PC-9 (cell line): Measurements from ENCODE around the gene USH2A. TPM values are rescaled to one million over a fixed set of nuclear protein-coding genes. Genes with fewer than 3 reads are reported as not detected.

Source experiments
- BruUV-seq: library from RNA; stranded (reverse); fragments of 400-500 nt; replicated peaks from 2 replicates; lab custom pipeline; 2021; lab: Mats Ljungman, UMichigan
- CTCF ChIA-PET: fragments of 300-600 bp; sonication (Branson Sonifier 250); formaldehyde crosslinking; loops from one replicate; lab custom pipeline; 2022; ENCODE audit warnings: antibody characterized with exemption; lab: Charles Lee
- POLR2A ChIA-PET: fragments of 300-600 bp; sonication (Branson Sonifier 250); formaldehyde crosslinking; loops from one replicate; lab custom pipeline; 2022; ENCODE audit warnings: antibody characterized with exemption; ENCODE audit not compliant: unreplicated experiment; lab: Charles Lee
- DNase-seq, 2 experiments: peaks; one replicate each; pipeline versions ENCODE4 v3.0.0 to v3.0.0-alpha.2; 2015 to 2022; ENCODE audit warnings: mixed read lengths in 1 of 2
- H2AFZ ChIP-seq: fragments of 200-600 bp; sonication (generic); 2 replicates; pipeline ENCODE4 v1.8.1; 2017; ENCODE audit warnings: antibody characterized with exemption
- H3F3A ChIP-seq: fragments of 200-600 bp; sonication (generic); 2 replicates; pipeline ENCODE4 v1.8.1; 2017; ENCODE audit warnings: antibody characterized with exemption, mild to moderate bottlenecking, low read depth; ENCODE audit not compliant: insufficient read depth
- H3K27ac ChIP-seq: fragments of 200-600 bp; sonication (generic); 2 replicates; pipeline ENCODE4 v1.6.1; 2016; ENCODE audit warnings: mixed run types
- H3K27me3 ChIP-seq: fragments of 200-600 bp; sonication (generic); 2 replicates; pipeline ENCODE4 v1.6.1; 2016; ENCODE audit warnings: low read depth, mixed run types; ENCODE audit not compliant: insufficient read depth
- H3K36me3 ChIP-seq: fragments of 200-600 bp; sonication (generic); 2 replicates; pipeline ENCODE4 v1.6.1; 2016; ENCODE audit warnings: low read depth, mixed run types
- H3K4me1 ChIP-seq: fragments of 200-600 bp; sonication (generic); replicated peaks from 2 replicates; pipeline ENCODE4 v1.6.1; 2016; ENCODE audit warnings: mixed run types; ENCODE audit not compliant: insufficient read depth
- H3K4me2 ChIP-seq: fragments of 200-600 bp; sonication (generic); 2 replicates; pipeline ENCODE4 v1.6.1; 2017; ENCODE audit warnings: mixed run types
- H3K4me3 ChIP-seq: fragments of 200-600 bp; sonication (generic); 2 replicates; pipeline ENCODE4 v1.6.1; 2016; ENCODE audit warnings: mixed run types
- H3K79me2 ChIP-seq: fragments of 200-600 bp; sonication (generic); 2 replicates; pipeline ENCODE4 v1.6.1; 2017; ENCODE audit warnings: low read depth, mixed run types
- H3K9me2 ChIP-seq: fragments of 200-600 bp; sonication (generic); 2 replicates; pipeline ENCODE4 v1.8.1; 2017; ENCODE audit warnings: mild to moderate bottlenecking; ENCODE audit not compliant: insufficient read depth
- H3K9me3 ChIP-seq: fragments of 200-600 bp; sonication (generic); 2 replicates; pipeline ENCODE4 v1.8.1; 2016; ENCODE audit warnings: low read depth; ENCODE audit not compliant: insufficient read depth
- H4K20me1 ChIP-seq: fragments of 200-600 bp; sonication (generic); 2 replicates; pipeline ENCODE4 v1.8.1; 2017; ENCODE audit not compliant: insufficient read depth
- EZH2 ChIP-seq: fragments of 200-600 bp; sonication (generic); IDR thresholded peaks from 2 replicates; pipeline ENCODE4 v1.8.0; 2017; ENCODE audit warnings: antibody characterized with exemption, low read depth
- intact Hi-C: fragments of 100-400 bp; cut with micrococcal nuclease; formaldehyde crosslinking; loops from one replicate; pipeline ENCODE4 v1.10.0; 2022; ENCODE audit not compliant: unreplicated experiment
- total RNA-seq: library from RNA; stranded (reverse); gene quantifications from 2 replicates; pipeline ENCODE4 v1.2.3, GENCODE V29; 2021
- TF ChIP-seq, protein P1 (sequence below): fragments of 200-600 bp; sonication (generic); conservative IDR thresholded peaks from 2 replicates; pipeline ENCODE4 v1.6.1; 2017; ENCODE audit warnings: mixed run types, antibody characterized with exemption, mild to moderate bottlenecking, moderate library complexity

The USH2A gene
- total RNA-seq, 1 experiment from 2014 or later, result not detected

DNA sequence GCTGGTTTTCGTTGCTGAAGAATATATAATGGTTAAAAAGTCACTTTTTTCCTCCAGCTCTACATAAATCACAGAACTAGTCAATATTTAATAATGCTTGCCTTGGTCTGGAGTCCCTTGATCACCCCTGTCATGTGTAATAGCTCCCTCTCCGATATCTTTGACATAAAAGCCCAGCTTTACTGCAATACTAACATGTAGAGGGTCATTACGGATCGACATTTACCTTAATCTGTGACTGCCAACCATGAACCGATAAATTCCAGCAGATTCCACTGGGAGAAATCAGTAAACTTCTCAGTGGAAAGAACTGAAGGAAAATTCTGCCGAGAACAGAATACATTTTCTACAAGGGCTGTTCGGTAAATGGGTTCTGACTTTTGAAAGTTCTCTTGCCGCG lies 459.6 kb downstream of the USH2A start:
- Histone ChIP-seq H3K4me1 (no peaks in the 10 kb centered on the region), H3K9me3 (no peaks in the 10 kb centered on the region), H3K79me2 (no peaks in the 10 kb centered on the region), H3K36me3 (no peaks in the 10 kb centered on the region), H3K27ac (no peak overlapping the region), H3K27me3 (no peaks in the 10 kb centered on the region), H3K4me2 (no peak overlapping the region), H3K4me3 (no peak overlapping the region), H2AFZ (peak overlapping the region; percentile 62; the same call in 1 of the 2 replicates), H3F3A (no peaks in the 10 kb centered on the region), H3K9me2 (no peaks in the 10 kb centered on the region), H4K20me1 (no peaks in the 10 kb centered on the region)
- TF ChIP-seq, protein P1, sequence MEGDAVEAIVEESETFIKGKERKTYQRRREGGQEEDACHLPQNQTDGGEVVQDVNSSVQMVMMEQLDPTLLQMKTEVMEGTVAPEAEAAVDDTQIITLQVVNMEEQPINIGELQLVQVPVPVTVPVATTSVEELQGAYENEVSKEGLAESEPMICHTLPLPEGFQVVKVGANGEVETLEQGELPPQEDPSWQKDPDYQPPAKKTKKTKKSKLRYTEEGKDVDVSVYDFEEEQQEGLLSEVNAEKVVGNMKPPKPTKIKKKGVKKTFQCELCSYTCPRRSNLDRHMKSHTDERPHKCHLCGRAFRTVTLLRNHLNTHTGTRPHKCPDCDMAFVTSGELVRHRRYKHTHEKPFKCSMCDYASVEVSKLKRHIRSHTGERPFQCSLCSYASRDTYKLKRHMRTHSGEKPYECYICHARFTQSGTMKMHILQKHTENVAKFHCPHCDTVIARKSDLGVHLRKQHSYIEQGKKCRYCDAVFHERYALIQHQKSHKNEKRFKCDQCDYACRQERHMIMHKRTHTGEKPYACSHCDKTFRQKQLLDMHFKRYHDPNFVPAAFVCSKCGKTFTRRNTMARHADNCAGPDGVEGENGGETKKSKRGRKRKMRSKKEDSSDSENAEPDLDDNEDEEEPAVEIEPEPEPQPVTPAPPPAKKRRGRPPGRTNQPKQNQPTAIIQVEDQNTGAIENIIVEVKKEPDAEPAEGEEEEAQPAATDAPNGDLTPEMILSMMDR, result no peak
- TF ChIP-seq EZH2, result no peak
- DNase-seq, result no peak
- POLR2A ChIA-PET, result no interaction called here
- intact Hi-C loops, result no loop called here
- CTCF ChIA-PET, result no interaction called here
- BruUV-seq, result no TSS peak

DNA sequence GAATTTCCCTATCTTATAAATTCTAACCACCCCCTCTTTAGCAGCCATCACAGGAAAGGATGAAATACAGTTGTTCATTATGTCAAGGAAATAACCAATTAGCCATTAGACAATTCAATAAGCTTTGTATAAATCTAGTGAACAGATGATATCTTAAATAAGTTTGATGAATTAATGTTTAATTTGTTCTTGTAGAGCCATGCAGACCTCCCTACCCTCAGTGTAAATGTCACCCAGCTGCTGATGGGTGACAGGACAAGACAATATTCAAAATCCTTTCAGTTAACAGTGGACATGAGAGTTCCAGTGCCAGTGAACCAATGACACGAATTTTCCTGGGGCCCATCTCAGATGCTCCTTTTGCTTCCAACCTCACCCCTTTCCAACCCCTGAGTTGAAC lies 460.2 kb downstream of the USH2A start:
- Histone ChIP-seq H3K4me3 (no peak overlapping the region), H3K79me2 (no peaks in the 10 kb centered on the region), H3K27ac (no peak overlapping the region), H3K9me2 (no peaks in the 10 kb centered on the region), H4K20me1 (no peaks in the 10 kb centered on the region), H3K36me3 (no peaks in the 10 kb centered on the region), H3K4me2 (no peak overlapping the region), H3K27me3 (no peaks in the 10 kb centered on the region), H2AFZ (no peak overlapping the region), H3F3A (no peaks in the 10 kb centered on the region), H3K4me1 (no peaks in the 10 kb centered on the region), H3K9me3 (no peaks in the 10 kb centered on the region)
- no peak for DNase-seq
- TF ChIP-seq, protein P1, result no peak
- no peak for TF ChIP-seq EZH2
- POLR2A ChIA-PET, result no interaction called here
- BruUV-seq, result no TSS peak
- CTCF ChIA-PET, result no interaction called here
- intact Hi-C loops, result no loop called here

DNA sequence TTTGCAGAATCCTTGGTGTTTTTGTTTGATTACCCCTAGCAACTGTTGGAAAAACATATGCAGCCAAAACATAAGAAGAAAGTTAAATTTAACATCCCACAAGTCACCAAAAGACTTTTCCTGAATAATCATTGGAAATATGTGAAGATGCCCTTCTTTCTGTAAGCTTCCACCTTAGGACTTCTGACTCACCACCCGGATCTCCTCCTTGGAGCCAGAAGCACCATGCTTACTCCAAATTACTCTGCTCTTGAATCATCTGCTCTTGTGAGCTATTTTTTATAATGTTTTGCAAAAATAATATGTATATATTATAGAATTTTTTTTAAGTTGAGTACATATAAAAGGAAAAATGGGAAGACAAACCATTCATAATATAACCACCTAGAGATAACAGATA lies 464.4 kb downstream of the USH2A start:
- Histone ChIP-seq H4K20me1 (no peaks in the 10 kb centered on the region), H3K9me2 (no peaks in the 10 kb centered on the region), H3K9me3 (no peaks in the 10 kb centered on the region), H3K4me2 (no peak overlapping the region), H3K4me3 (no peak overlapping the region), H3K27ac (no peak overlapping the region), H3K36me3 (no peaks in the 10 kb centered on the region), H3K4me1 (no peaks in the 10 kb centered on the region), H3K79me2 (no peaks in the 10 kb centered on the region), H2AFZ (no peak overlapping the region), H3F3A (no peaks in the 10 kb centered on the region), H3K27me3 (no peaks in the 10 kb centered on the region)
- TF ChIP-seq, protein P1, result no peak
- no peak for TF ChIP-seq EZH2
- no TSS peak for BruUV-seq
- POLR2A ChIA-PET, result no interaction called here
- no peak for DNase-seq
- intact Hi-C loops, result no loop called here
- CTCF ChIA-PET, result no interaction called here
